KOPT-K1 (cell line): ENCODE measurements around the gene CHST4.
"Not testable (repeated sequence)": the region's sequence is repeated elsewhere in the genome, so short reads cannot be mapped to it uniquely, and the experiment has no call there.

Experiments used
- H3K27ac ChIP-seq: fragments of 200-600 bp; sonication (generic); 2 replicates; pipeline ENCODE4 v1.5.1; 2016; ENCODE audit warnings: antibody characterized with exemption, mild to moderate bottlenecking, low read depth, low read length; ENCODE audit not compliant: poor library complexity, severe bottlenecking
- H3K36me3 ChIP-seq: fragments of 200-600 bp; sonication (generic); 2 replicates; pipeline ENCODE4 v1.5.1; 2017; ENCODE audit warnings: antibody characterized with exemption, mild to moderate bottlenecking, low read length, moderate library complexity; ENCODE audit not compliant: insufficient read depth
- H3K9me3 ChIP-seq: fragments of 200-600 bp; sonication (generic); 2 replicates; pipeline ENCODE4 v1.5.1; 2017; ENCODE audit warnings: antibody characterized with exemption, low read length, mild to moderate bottlenecking; ENCODE audit not compliant: insufficient read depth, poor library complexity, severe bottlenecking

The CHST4 gene

DNA sequence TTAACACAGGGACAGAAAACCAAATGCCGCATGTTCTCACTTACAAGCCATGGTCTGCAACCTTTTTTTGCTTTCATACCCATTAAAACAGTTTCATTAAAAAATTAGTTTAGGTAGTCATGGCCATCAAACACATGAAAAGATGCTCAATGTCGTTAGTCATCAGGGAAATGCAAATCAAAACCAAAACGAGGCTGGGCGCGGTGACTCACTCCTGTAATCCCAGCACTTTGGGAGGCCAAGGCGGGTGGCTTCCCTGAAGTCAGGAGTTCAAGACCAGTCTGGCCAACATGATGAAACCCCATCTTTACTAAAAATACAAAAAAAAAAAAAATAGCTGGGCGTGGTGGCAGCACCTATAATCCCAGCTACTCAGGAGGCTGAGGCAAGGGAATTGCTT lies 22.2 kb upstream of the CHST4 start:
- not testable (repeated sequence) for H3K9me3 ChIP-seq, H3K27ac ChIP-seq, H3K36me3 ChIP-seq

DNA sequence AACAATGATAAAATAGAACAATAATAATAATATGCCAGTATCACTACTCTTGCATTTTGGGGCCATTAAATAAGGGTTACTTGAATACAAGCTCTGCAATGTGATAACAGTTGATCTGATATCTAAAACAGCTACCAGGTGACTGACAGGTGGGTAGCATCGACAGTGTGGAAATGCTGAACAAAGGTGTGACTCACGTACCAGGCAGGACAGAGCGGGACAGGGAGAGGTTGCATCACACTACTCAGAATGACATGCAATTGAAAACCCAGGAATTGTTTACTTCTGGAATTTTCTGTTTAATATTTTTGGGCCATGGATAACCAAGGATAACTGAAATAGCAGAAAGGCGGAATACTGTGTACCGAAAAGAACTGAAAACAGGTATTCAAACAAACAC lies 21.3 kb upstream of the CHST4 start:
- no peaks in the 10 kb centered on the region for H3K9me3 ChIP-seq

DNA sequence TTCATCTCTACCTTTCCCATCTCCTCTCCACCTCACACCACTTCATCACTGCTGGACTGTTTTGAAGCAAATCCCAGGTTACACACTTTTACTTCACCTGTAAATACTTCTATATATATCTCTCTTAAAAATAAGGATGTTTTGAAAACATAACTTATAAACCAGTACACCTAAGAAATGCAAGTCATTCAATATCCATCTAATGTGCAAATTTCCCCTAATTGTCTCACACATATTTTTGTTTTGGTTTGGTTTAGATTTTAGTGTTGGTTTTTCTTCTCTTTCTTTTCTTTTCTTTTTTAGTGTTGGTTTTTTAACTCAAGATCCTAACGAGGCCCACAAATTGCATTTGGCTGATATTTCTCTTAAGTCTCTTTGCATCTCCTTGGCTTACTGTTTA lies 19.2 kb upstream of the CHST4 start:
- no peaks in the 10 kb centered on the region for H3K9me3 ChIP-seq
- H3K36me3 ChIP-seq: no peaks in the 10 kb centered on the region
- no peak overlapping the region for H3K27ac ChIP-seq

More for the DNA sequence above, 21.3 kb upstream of the CHST4 start:
- Histone ChIP-seq H3K27ac (no peak overlapping the region), H3K36me3 (no peaks in the 10 kb centered on the region)

DNA sequence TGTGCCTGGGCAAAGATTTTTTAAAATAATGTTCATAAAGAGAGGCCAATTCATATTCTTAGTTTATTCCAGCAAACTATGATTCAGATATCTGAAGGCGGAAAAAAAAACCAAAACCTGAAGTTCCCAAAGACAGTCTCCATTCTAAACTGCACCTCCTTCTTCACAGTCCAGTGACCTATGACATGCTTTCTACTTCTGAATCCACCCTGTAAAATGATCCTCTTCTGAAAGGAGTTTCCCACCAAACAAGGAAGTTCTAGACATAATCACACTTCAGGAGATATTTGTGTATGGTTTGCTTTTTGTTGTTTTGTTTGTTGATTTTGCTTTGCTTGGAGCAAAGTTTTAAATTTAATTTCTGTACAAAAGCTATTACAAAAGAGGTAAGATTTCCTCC lies 12.9 kb upstream of the CHST4 start:
- H3K27ac ChIP-seq: no peak overlapping the region
- H3K36me3 ChIP-seq: no peaks in the 10 kb centered on the region

DNA sequence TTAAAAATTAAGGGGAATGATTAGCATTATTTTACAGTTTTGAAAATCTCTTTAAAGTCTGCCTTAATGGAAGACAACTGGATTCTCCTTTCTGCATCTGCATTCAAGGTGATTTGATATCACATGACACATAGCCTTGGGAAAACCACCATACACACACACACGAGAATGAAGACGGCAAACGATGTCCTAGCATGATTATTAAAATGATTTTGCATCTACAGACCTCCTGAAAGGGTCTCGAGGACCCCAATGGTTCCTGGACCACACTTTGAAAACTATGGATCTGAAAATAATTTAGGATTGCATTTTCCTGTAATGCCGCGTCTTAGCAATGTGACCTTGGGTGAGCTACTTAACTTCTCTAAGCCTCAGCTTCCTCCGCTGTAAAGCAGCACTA lies 11.8 kb upstream of the CHST4 start:
- Histone ChIP-seq H3K27ac (no peak overlapping the region), H3K36me3 (no peaks in the 10 kb centered on the region), H3K9me3 (no peaks in the 10 kb centered on the region)

More for the DNA sequence above, 12.9 kb upstream of the CHST4 start:
- H3K9me3 ChIP-seq: no peaks in the 10 kb centered on the region

DNA sequence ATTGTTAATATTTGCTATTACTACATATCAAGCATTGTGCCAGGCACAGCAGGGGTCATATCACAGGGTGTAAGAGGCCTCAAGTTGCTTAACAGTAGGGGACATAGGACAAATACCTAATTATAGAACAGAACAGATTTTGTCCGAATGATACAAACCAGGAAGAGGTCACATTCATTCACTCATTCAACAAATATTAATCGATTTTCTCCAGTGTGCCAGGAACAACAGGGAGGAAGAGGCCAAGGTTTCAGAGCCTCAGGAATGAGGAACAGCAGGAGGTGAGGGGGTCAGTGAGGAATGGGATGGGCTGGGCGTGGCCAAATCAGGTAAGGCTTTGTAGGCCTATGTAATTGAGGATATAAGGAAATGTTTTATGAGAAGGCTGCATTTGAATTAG lies 11.2 kb upstream of the CHST4 start:
- Histone ChIP-seq H3K27ac (no peak overlapping the region), H3K36me3 (no peaks in the 10 kb centered on the region), H3K9me3 (no peaks in the 10 kb centered on the region)

DNA sequence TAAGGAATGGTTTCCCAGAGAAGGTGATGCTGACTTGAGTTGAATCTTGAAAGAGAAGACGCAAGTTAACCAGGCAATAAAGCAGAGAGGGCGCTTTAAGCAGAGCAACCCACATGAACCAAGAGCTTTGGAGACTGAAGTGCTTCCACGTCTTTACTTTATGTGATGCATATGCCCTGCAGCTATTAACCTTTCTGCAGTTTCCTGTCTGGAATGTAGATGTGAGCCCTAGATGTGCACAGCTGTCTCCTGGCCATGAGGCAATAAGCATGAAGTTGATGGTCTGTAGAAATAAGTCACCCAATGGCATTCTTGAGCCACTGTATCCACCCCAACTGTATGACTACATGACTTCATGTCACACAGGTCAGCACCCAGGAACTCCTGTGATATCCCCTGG lies 5.7 kb upstream of the CHST4 start:
- Histone ChIP-seq H3K36me3 (no peaks in the 10 kb centered on the region), H3K9me3 (no peaks in the 10 kb centered on the region), H3K27ac (no peak overlapping the region)

DNA sequence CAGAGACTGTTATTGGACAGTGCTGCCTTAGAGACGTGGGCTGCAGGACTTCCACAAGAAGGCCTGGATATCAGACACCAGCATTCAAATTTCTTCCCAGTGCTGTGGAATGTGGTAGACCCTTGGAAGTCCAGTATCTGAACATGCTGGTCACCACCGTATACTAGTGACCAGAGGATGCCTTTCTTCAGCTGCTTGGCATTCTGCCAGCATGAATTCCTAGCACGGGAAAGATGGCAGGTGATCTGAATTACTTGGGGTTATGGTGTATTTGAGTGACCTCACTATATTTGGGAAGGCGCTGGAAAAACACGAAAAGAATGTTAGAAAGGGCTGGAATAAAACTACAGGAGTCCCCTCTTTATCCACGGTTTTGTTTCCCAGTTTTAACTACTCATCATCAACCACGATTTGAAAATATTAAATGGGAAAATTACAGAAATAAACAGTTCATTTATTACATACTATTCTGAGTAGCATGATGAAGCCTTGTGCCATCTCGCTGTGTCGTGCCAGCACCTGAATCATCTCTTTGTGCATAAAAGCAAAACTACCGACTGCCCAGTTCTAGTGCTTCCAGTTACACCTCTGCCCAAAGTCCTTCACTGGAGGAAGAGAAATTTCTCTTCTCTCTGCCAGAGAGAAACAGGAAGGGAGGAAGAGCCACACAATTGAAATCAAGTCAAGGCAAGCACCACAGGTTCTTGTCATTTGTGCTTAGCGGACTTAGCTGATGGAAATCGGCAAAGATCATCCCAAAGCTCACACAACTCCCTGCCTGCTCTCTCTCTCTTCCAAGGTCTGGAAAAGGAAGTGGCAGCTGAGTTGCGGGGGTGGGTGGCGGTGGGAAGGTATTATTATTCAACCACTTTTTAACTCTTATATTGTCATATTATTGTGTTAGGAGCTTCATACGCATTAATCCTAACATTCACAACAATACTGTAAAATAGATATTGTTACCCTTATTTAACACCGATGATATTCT lies 1.4 kb upstream of the CHST4 start:
- Histone ChIP-seq H3K9me3 (no peaks in the 10 kb centered on the region), H3K36me3 (no peaks in the 10 kb centered on the region), H3K27ac (no peak overlapping the region)

DNA sequence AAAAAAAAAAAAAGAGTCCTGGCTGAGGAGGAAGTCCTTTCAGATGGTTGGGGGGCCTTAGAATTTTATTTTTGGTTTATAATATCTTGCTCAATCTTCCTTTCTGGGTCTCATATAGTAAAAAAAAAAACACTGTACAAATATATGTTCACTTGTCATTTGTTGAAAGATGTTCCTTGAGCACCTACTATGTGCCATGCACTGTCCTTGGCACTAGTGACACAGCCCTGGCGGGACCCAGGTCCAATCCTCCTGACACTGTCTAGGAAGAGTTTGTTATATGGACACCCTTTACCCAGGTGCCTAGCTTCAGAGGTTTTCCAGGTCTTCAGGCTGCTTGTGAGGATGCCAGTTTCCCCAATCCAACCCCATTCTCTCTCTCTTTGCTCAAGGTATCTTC lies 2.0 kb downstream of the CHST4 start:
- Histone ChIP-seq H3K9me3 (no peaks in the 10 kb centered on the region), H3K36me3 (no peaks in the 10 kb centered on the region), H3K27ac (no peak overlapping the region)

DNA sequence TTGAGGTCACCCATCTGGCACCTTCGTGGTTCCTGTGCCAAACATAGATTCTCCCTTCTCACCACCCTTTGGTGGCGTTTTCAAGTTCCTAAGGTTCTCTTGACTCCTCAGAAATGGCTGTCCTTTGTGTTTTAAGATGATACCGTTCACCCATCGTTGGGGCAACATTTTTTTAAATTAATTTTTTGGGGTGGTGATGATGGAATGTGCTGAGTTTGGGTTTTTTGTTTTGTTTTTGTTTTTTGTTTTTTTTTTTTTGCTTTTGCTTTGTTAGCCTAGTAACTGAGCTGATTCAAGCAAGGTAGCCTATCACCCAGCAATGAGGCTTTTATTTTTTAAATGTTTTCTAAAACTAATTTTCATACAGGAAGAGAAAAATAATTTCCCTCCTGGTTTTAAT lies 2.6 kb downstream of the CHST4 start:
- no peaks in the 10 kb centered on the region for H3K36me3 ChIP-seq
- H3K27ac ChIP-seq: no peak overlapping the region
- H3K9me3 ChIP-seq: no peaks in the 10 kb centered on the region

DNA sequence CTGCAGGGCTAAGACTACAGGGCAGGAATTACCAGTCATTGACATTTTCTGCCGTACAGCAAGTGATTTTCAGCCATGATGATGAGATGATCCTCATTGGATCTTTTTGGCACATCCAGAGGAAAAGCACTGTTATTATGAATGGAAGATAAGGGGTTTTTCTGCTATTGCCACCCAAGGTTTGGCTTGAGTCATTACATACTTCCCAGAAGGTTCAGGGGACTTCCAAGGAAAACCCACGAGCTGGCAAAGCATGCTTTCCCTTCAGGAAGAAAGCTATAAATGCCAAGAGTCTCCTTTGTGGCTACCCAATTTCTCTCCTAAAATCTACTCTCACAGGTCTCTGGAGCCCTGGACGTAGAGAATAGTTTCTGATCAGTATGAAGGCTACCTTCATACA lies 6.1 kb downstream of the CHST4 start:
- Histone ChIP-seq H3K9me3 (no peaks in the 10 kb centered on the region), H3K36me3 (no peaks in the 10 kb centered on the region)

DNA sequence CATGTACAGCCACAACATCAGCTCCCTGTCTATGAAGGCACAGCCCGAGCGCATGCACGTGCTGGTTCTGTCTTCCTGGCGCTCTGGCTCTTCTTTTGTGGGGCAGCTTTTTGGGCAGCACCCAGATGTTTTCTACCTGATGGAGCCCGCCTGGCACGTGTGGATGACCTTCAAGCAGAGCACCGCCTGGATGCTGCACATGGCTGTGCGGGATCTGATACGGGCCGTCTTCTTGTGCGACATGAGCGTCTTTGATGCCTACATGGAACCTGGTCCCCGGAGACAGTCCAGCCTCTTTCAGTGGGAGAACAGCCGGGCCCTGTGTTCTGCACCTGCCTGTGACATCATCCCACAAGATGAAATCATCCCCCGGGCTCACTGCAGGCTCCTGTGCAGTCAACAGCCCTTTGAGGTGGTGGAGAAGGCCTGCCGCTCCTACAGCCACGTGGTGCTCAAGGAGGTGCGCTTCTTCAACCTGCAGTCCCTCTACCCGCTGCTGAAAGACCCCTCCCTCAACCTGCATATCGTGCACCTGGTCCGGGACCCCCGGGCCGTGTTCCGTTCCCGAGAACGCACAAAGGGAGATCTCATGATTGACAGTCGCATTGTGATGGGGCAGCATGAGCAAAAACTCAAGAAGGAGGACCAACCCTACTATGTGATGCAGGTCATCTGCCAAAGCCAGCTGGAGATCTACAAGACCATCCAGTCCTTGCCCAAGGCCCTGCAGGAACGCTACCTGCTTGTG lies 10.7 kb downstream of the CHST4 start:
- Histone ChIP-seq H3K36me3 (no peaks in the 10 kb centered on the region), H3K9me3 (no peaks in the 10 kb centered on the region), H3K27ac (no peak overlapping the region)

More for the DNA sequence above, 6.1 kb downstream of the CHST4 start:
- H3K27ac ChIP-seq: no peak overlapping the region

DNA sequence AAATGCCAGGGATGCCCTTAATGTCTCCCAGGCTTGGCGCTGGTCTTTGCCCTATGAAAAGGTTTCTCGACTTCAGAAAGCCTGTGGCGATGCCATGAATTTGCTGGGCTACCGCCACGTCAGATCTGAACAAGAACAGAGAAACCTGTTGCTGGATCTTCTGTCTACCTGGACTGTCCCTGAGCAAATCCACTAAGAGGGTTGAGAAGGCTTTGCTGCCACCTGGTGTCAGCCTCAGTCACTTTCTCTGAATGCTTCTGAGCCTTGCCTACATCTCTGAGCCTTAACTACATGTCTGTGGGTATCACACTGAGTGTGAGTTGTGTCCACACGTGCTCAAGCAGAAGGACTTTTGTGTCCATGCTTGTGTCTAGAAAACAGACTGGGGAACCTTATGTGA lies 11.4 kb downstream of the CHST4 start:
- no peaks in the 10 kb centered on the region for H3K9me3 ChIP-seq
- H3K36me3 ChIP-seq: no peaks in the 10 kb centered on the region
- H3K27ac ChIP-seq: no peak overlapping the region

DNA sequence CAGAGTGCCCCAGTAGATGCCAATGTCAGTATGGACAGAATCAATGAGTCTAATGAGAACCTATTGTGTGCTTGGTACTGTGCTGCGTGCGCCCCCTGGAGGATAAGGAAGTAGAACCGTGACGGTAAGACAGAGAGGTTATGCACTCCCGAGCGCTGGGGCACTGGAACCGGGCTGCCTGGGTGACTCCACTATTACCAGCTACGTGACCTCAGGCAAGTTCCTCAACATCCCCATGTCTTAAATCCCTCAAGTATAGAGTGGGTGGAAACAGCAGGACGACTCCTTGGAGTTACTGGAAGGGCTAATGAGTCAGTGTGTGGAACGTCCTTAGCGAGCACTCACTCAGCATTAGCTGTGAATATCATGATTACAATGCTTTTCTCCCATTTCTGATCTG lies 16.2 kb downstream of the CHST4 start:
- Histone ChIP-seq H3K36me3 (no peaks in the 10 kb centered on the region), H3K27ac (no peak overlapping the region), H3K9me3 (no peaks in the 10 kb centered on the region)

DNA sequence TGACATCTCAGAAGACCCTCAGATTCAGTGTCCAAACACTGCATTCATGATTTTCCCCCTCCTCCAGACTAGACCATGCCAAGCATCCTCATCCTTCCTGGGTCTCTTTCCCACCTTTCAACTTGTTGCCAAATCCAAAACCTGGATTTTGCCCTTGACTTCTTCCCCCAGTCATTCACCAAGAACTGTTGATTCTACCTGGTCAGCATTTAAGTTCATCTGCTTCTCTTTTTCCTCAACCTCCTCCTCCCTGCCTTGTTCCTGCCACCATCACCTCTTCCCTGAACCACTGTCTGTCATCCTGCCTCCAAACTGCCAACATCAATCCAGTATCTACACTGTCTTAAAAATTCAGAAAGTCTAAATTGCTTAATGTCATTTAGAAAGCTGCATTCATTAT lies 20.9 kb downstream of the CHST4 start:
- H3K27ac ChIP-seq: no peak overlapping the region

More for the DNA sequence above, 20.9 kb downstream of the CHST4 start:
- no peaks in the 10 kb centered on the region for H3K36me3 ChIP-seq
- peaks cover 9% of the 10 kb centered on the region for H3K9me3 ChIP-seq
